Raji (cell line): ENCODE data around the gene CDON.

Experiments used
- POLR2A ChIP-seq: IDR thresholded peaks from 2 replicates; pipeline ENCODE4 v1.6.1; 2011; ENCODE audit warnings: low read depth, low read length, control low read depth; ENCODE audit not compliant: insufficient read depth

CDON gene

GRCh38 chr11:125949271-125950177 is 113.1 kb downstream of the CDON start:
- no peak for TF ChIP-seq POLR2A

GRCh38 chr11:125948278-125949051 is 114.2 kb downstream of the CDON start:
- no peak for TF ChIP-seq POLR2A

- TF ChIP-seq POLR2A: no peak
These were observed 115.0 kb downstream of the CDON start for GRCh38 chr11:125947419-125948277.

- TF ChIP-seq POLR2A: no peak
These were observed 115.8 kb downstream of the CDON start for GRCh38 chr11:125946712-125947418.

GRCh38 chr11:125945797-125946520 is 116.7 kb downstream of the CDON start, which contains the start of gene VSIG10L2:
TSS of gene VSIG10L2 (plus strand) at chr11:125946044. CDS start at chr11:125946056, 12 bp downstream.
- no peak for TF ChIP-seq POLR2A

- no peak for TF ChIP-seq POLR2A
These were observed 117.5 kb downstream of the CDON start for GRCh38 chr11:125945011-125945796.

- TF ChIP-seq POLR2A: no peak
These were observed 118.2 kb downstream of the CDON start for GRCh38 chr11:125944350-125945010.

- TF ChIP-seq POLR2A: no peak
These were observed 118.9 kb downstream of the CDON start for GRCh38 chr11:125943661-125944349.

GRCh38 chr11:125942771-125943428 is 119.8 kb downstream of the CDON start:
- TF ChIP-seq POLR2A: no peak

GRCh38 chr11:125941619-125942611 is 120.8 kb downstream of the CDON start:
- no peak for TF ChIP-seq POLR2A
